Ishikawa (cell line): ENCODE measurements around the gene CNNM2.

Experiments used
- CEBPB ChIP-seq: IDR thresholded peaks from 2 replicates; pipeline ENCODE4 v1.6.1; 2012
- CREB1 ChIP-seq: IDR thresholded peaks from 2 replicates; pipeline ENCODE4 v1.6.1; 2012; ENCODE audit warnings: low read depth
- EGR1 ChIP-seq: IDR thresholded peaks from 2 replicates; pipeline ENCODE4 v1.6.1; 2012
- EP300 ChIP-seq: IDR thresholded peaks from 2 replicates; pipeline ENCODE4 v1.6.1; 2012; ENCODE audit warnings: borderline replicate concordance
- FOXM1 ChIP-seq: IDR thresholded peaks from 2 replicates; pipeline ENCODE4 v1.6.1; 2012; ENCODE audit warnings: low read depth, borderline replicate concordance
- NFIC ChIP-seq: IDR thresholded peaks from 2 replicates; pipeline ENCODE4 v1.6.1; 2012
- RAD21 ChIP-seq: IDR thresholded peaks from 2 replicates; pipeline ENCODE4 v1.6.1; 2012; ENCODE audit warnings: low read depth
- TAF1 ChIP-seq: IDR thresholded peaks from 2 replicates; pipeline ENCODE4 v1.6.1; 2012; ENCODE audit warnings: low read depth, mild to moderate bottlenecking
- TCF12 ChIP-seq: IDR thresholded peaks from 2 replicates; pipeline ENCODE4 v1.6.1; 2012; ENCODE audit warnings: low read depth
- TEAD4 ChIP-seq: IDR thresholded peaks from 2 replicates; pipeline ENCODE4 v1.6.1; 2012
- YY1 ChIP-seq: IDR thresholded peaks from 2 replicates; pipeline ENCODE4 v1.6.1; 2012; ENCODE audit warnings: low read depth
- ZBTB7A ChIP-seq: IDR thresholded peaks from 2 replicates; pipeline ENCODE4 v1.6.1; 2012; ENCODE audit warnings: low read depth
- TF ChIP-seq, protein P1 (sequence below): IDR thresholded peaks from 2 replicates; pipeline ENCODE4 v1.6.1; 2012
- TF ChIP-seq, protein P2 (sequence below): IDR thresholded peaks from 2 replicates; pipeline ENCODE4 v1.6.1; 2012
- TF ChIP-seq, protein P3 (sequence below): IDR thresholded peaks from 2 replicates; pipeline ENCODE4 v1.6.1; 2012; ENCODE audit warnings: low read depth, mild to moderate bottlenecking

CNNM2 gene

DNA sequence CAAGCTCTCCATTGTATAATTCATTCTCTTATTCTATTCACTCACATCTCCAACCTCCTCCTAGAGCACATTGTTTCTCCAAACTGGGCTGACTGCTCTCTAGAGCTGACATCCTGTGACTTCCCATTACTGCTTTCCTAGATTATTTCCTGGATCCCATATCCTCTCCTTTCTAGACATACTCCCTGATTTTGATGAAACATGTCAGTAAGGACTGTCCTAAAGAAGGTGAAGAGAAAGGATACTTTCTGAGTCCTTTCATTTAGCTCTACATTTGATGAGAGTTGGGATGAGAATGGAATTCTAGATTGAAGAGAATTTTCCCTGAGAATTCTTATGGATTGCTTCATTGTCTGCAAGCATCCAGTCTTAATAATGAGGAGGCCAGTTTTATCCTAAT is 78.8 kb downstream of the CNNM2 start:
- TF ChIP-seq TEAD4, result no peak
- TF ChIP-seq FOXM1, result 0 out of 2 replicates have a peak, but pooled peaks have one; percentile 11

DNA sequence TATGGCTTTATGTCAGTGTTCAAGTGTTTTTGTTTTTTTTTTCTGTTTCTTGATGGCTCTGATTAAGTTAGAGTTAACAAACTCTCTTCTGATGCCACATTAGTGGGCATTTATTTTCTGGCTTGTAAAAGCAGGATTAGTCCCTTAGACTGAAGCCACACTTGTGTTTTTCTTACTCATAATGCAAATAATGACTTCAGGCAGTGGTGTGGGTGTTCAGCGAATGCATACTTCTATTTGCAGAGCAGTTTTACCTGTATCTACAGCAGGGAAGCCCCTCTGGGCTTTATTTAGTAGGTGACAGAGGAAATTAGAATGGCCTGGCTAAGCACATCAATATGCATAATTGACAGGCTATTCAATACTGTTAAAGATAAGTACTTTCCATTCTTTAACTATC is 79.9 kb downstream of the CNNM2 start:
- TF ChIP-seq, protein P1, sequence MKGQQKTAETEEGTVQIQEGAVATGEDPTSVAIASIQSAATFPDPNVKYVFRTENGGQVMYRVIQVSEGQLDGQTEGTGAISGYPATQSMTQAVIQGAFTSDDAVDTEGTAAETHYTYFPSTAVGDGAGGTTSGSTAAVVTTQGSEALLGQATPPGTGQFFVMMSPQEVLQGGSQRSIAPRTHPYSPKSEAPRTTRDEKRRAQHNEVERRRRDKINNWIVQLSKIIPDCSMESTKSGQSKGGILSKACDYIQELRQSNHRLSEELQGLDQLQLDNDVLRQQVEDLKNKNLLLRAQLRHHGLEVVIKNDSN, result no peak
- TF ChIP-seq, protein P2, sequence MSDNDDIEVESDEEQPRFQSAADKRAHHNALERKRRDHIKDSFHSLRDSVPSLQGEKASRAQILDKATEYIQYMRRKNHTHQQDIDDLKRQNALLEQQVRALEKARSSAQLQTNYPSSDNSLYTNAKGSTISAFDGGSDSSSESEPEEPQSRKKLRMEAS, result no peak
- no peak for TF ChIP-seq RAD21
- TF ChIP-seq TCF12, result no peak
- TF ChIP-seq CEBPB, result no peak
- TF ChIP-seq TAF1, result no peak
- no peak for TF ChIP-seq ZBTB7A
- no peak for TF ChIP-seq NFIC
- TF ChIP-seq CREB1, result no peak
- TF ChIP-seq FOXM1, result no peak
- no peak for TF ChIP-seq TEAD4
- no peak for TF ChIP-seq EGR1
- TF ChIP-seq EP300, result no peak
- no peak for TF ChIP-seq YY1
- TF ChIP-seq, protein P3, sequence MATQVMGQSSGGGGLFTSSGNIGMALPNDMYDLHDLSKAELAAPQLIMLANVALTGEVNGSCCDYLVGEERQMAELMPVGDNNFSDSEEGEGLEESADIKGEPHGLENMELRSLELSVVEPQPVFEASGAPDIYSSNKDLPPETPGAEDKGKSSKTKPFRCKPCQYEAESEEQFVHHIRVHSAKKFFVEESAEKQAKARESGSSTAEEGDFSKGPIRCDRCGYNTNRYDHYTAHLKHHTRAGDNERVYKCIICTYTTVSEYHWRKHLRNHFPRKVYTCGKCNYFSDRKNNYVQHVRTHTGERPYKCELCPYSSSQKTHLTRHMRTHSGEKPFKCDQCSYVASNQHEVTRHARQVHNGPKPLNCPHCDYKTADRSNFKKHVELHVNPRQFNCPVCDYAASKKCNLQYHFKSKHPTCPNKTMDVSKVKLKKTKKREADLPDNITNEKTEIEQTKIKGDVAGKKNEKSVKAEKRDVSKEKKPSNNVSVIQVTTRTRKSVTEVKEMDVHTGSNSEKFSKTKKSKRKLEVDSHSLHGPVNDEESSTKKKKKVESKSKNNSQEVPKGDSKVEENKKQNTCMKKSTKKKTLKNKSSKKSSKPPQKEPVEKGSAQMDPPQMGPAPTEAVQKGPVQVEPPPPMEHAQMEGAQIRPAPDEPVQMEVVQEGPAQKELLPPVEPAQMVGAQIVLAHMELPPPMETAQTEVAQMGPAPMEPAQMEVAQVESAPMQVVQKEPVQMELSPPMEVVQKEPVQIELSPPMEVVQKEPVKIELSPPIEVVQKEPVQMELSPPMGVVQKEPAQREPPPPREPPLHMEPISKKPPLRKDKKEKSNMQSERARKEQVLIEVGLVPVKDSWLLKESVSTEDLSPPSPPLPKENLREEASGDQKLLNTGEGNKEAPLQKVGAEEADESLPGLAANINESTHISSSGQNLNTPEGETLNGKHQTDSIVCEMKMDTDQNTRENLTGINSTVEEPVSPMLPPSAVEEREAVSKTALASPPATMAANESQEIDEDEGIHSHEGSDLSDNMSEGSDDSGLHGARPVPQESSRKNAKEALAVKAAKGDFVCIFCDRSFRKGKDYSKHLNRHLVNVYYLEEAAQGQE, result no peak

DNA sequence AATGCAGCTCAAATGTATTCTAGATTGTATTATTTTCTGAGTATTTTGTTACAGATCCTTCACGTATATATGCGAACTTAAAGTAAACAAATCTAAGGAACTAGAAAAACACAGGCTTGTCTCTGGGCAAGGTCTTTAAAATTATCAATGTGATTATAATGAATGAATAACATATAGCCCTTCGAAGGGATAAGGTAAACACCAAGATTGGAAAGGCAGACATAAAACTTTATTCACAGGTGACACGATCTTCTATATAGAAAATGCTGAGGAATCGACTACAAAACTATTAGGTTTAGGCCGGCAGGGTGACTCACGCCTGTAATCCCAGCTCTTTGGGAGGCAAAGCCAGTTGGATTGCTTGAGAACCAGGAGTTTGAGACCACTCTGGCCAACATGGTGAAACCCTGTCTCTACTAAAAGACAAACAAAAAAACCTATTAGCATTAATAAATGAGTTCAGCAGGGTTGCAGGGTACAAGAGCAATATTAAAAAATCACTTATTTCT is 80.4 kb downstream of the CNNM2 start:
- TF ChIP-seq EGR1, result no peak
- TF ChIP-seq, protein P2, result no peak
- no peak for TF ChIP-seq NFIC
- TF ChIP-seq ZBTB7A, result no peak
- no peak for TF ChIP-seq YY1
- no peak for TF ChIP-seq TEAD4
- TF ChIP-seq, protein P1, result no peak
- TF ChIP-seq CEBPB, result no peak
- TF ChIP-seq FOXM1, result no peak
- TF ChIP-seq TCF12, result no peak
- TF ChIP-seq, protein P3, result no peak
- TF ChIP-seq EP300, result no peak
- no peak for TF ChIP-seq CREB1
- TF ChIP-seq TAF1, result no peak
- TF ChIP-seq RAD21, result no peak

DNA sequence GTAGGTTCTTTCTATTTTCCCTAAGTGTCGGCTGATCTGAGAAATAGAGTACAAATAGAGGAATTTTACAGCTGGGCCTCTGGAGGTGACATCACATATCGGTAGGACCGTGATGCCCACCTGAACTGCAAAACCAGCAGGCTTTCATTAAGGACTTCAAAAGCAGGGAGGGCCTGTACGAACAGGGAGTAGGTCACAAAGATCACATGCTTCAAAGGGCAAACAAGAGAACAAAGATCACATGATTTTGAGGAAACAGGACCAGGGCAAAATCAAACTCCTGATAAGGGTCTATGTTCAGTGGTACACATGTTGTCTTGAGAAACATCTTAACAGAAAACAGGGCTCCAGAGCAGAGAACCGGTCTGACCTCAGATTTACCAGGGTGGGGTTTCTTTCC is 88.9 kb downstream of the CNNM2 start:
- no peak for TF ChIP-seq FOXM1
- TF ChIP-seq TAF1, result no peak
- no peak for TF ChIP-seq TEAD4
- TF ChIP-seq, protein P1, result no peak
- TF ChIP-seq RAD21, result no peak
- no peak for TF ChIP-seq CEBPB
- no peak for TF ChIP-seq CREB1
- no peak for TF ChIP-seq EGR1
- no peak for TF ChIP-seq ZBTB7A
- TF ChIP-seq, protein P2, result no peak
- no peak for TF ChIP-seq EP300
- TF ChIP-seq TCF12, result no peak
- TF ChIP-seq, protein P3, result no peak
- TF ChIP-seq YY1, result no peak
- no peak for TF ChIP-seq NFIC
